OCI-LY7 (cell line): Measurements from ENCODE around the gene ZMAT5. TPM values are rescaled to one million over a fixed set of nuclear protein-coding genes. Genes with fewer than 3 reads are reported as not detected.

ENCODE experiments used
- BruUV-seq: library from RNA; stranded (reverse); fragments of 400-500 nt; replicated peaks from 2 replicates; lab custom pipeline; 2021; lab: Mats Ljungman, UMichigan
- CTCF ChIA-PET: fragments of 300-600 bp; sonication (Branson Sonifier 250); formaldehyde crosslinking; loops from one replicate; lab custom pipeline; 2022; ENCODE audit warnings: antibody characterized with exemption; ENCODE audit not compliant: unreplicated experiment; lab: Charles Lee
- POLR2A ChIA-PET: fragments of 300-600 bp; sonication (Branson Sonifier 250); formaldehyde crosslinking; loops from one replicate; lab custom pipeline; 2022; ENCODE audit warnings: antibody characterized with exemption; lab: Charles Lee
- DNase-seq: peaks from one replicate; pipeline ENCODE4 v3.0.0-alpha.2; 2015; ENCODE audit warnings: low spot score
- H2AFZ ChIP-seq: fragments of 200-600 bp; sonication (generic), shearing (Covaris generic); 2 replicates; pipeline ENCODE4 v1.6.1; 2014; ENCODE audit warnings: mild to moderate bottlenecking, antibody characterized with exemption, low read length, moderate library complexity
- H3K27ac ChIP-seq: fragments of 200-600 bp; sonication (generic); 2 replicates; pipeline ENCODE4 v1.5.1; 2014; ENCODE audit warnings: mixed run types, low read depth, mild to moderate bottlenecking, moderate library complexity, low read length, inconsistent platforms; ENCODE audit not compliant: poor library complexity, severe bottlenecking
- H3K36me3 ChIP-seq: fragments of 200-600 bp; sonication (generic); 2 replicates; pipeline ENCODE4 v1.6.1; 2014; ENCODE audit warnings: mild to moderate bottlenecking, antibody characterized with exemption, low read length, moderate library complexity, mixed read lengths; ENCODE audit not compliant: insufficient read depth
- H3K4me1 ChIP-seq: fragments of 200-600 bp; sonication (generic); 2 replicates; pipeline ENCODE4 v1.5.1; 2014; ENCODE audit warnings: mild to moderate bottlenecking, low read length; ENCODE audit not compliant: insufficient read depth, poor library complexity, severe bottlenecking
- H3K4me2 ChIP-seq: fragments of 200-600 bp; sonication (generic); 2 replicates; pipeline ENCODE4 v1.6.1; 2014; ENCODE audit warnings: mild to moderate bottlenecking, low read length
- H3K4me3 ChIP-seq: fragments of 200-600 bp; sonication (generic); 2 replicates; pipeline ENCODE4 v1.5.1; 2014; ENCODE audit warnings: mild to moderate bottlenecking, low read depth, low read length; ENCODE audit not compliant: poor library complexity, severe bottlenecking
- H3K79me2 ChIP-seq: fragments of 200-600 bp; sonication (generic); 2 replicates; pipeline ENCODE4 v1.6.1; 2016; ENCODE audit warnings: low read depth, mild to moderate bottlenecking, low read length, moderate library complexity, mixed read lengths; ENCODE audit not compliant: insufficient read depth
- H3K9me2 ChIP-seq: fragments of 200-600 bp; sonication (generic); 2 replicates; pipeline ENCODE4 v1.6.1; 2016; ENCODE audit warnings: mild to moderate bottlenecking, low read length, mixed read lengths; ENCODE audit not compliant: insufficient read depth
- H3K9me3 ChIP-seq: fragments of 200-600 bp; sonication (generic); 2 replicates; pipeline ENCODE4 v1.6.1; 2014; ENCODE audit warnings: mild to moderate bottlenecking, mixed run types, low read length, mixed read lengths
- H4K20me1 ChIP-seq: fragments of 200-600 bp; sonication (generic); 2 replicates; pipeline ENCODE4 v1.6.1; 2014; ENCODE audit warnings: mild to moderate bottlenecking, antibody characterized with exemption, low read length, moderate library complexity, mixed read lengths; ENCODE audit not compliant: insufficient read depth
- CTCF ChIP-seq: fragments of 200-600 bp; sonication (generic); conservative IDR thresholded peaks from 2 replicates; pipeline ENCODE4 v1.5.1; 2014; ENCODE audit warnings: mild to moderate bottlenecking, antibody characterized with exemption, low read length, moderate library complexity, mixed read lengths
- EZH2phosphoT487 ChIP-seq: fragments of 200-600 bp; sonication (generic); IDR thresholded peaks from 2 replicates; pipeline ENCODE4 v1.6.1; 2018; ENCODE audit warnings: low read depth, borderline replicate concordance, mild to moderate bottlenecking, mixed run types, antibody characterized with exemption, low read length, moderate library complexity, mixed read lengths
- intact Hi-C: fragments of 100-400 bp; cut with micrococcal nuclease; formaldehyde crosslinking; loops from one replicate; pipeline ENCODE4 v1.10.0; 2022; ENCODE audit not compliant: unreplicated experiment
- total RNA-seq, 2 experiments: library from RNA; depleted of rRNA in 1 of 2; stranded (reverse); fragments of >200 nt in 1 of 2; shearing (Covaris generic) in 1 of 2; gene quantifications; 2 replicates each; pipeline ENCODE4 v1.2.3, GENCODE V29; 2014 to 2022

Gene ZMAT5
- total RNA-seq, 2 experiments from 2014 or later = 19.1 to 21.2 TPM

- no TSS peak for BruUV-seq
These were observed 64.5 kb downstream of the ZMAT5 start for GRCh38 chr22:29702000-29702930.

GRCh38 chr22:29701155-29701999 is 65.4 kb downstream of the ZMAT5 start:
- Histone ChIP-seq H3K9me2 (no peaks in the 10 kb centered on the region), H3K4me2 (peak overlapping the region; percentile 16; the same call in 1 of the 2 replicates), H4K20me1 (no peaks in the 10 kb centered on the region), H3K27ac (no peak overlapping the region), H3K79me2 (no peaks in the 10 kb centered on the region), H2AFZ (no peak overlapping the region), H3K4me3 (no peak overlapping the region), H3K9me3 (no peaks in the 10 kb centered on the region), H3K4me1 (peaks cover 38% of the 10 kb centered on the region), H3K36me3 (peaks cover 2% of the 10 kb centered on the region; the same call in 1 of the 2 replicates)
- ChIA-PET POLR2A (no interaction called here), CTCF (interaction anchor here (0.6 to 1.0 kb wide), 2 partner anchors 22 to 309 kb away, joined by 3 read pairs; no protein-coding TSS in a partner anchor)
- peak; percentile 67 for DNase-seq
- no TSS peak for BruUV-seq
- TF ChIP-seq EZH2phosphoT487 = no peak
- TF ChIP-seq CTCF = peak; percentile 65
- intact Hi-C loops = no loop called here

More at GRCh38 chr22:29702000-29702930, 64.5 kb downstream of the ZMAT5 start:
- Histone ChIP-seq H3K9me2 (no peaks in the 10 kb centered on the region), H3K79me2 (no peaks in the 10 kb centered on the region), H3K9me3 (no peaks in the 10 kb centered on the region), H3K36me3 (no peaks in the 10 kb centered on the region), H3K4me1 (peaks cover 38% of the 10 kb centered on the region), H3K4me3 (peak overlapping the region; percentile 38), H2AFZ (peak overlapping the region; percentile 29; the same call in 1 of the 2 replicates), H3K4me2 (peak overlapping the region; percentile 75), H3K27ac (peak overlapping the region; percentile 41), H4K20me1 (no peaks in the 10 kb centered on the region)
- POLR2A ChIA-PET = interaction anchor here (0.6 kb wide), 1 partner anchor 564 kb away, joined by 3 read pairs; no protein-coding TSS in a partner anchor
- CTCF ChIA-PET = interaction anchor here (1.0 kb wide), 1 partner anchor 21 kb away, joined by 3 read pairs; no protein-coding TSS in a partner anchor
- intact Hi-C loops = no loop called here
- no peak for TF ChIP-seq EZH2phosphoT487
- TF ChIP-seq CTCF = no peak
- DNase-seq = peak; percentile 4
